ENCODE measurements around the gene DLK2. TPM values are rescaled to one million over a fixed set of nuclear protein-coding genes. Genes with fewer than 3 reads are reported as not detected.
"Not testable (repeated sequence)": the region's sequence is repeated elsewhere in the genome, so short reads cannot be mapped to it uniquely, and the experiment has no call there.

DLK2 gene
- total RNA-seq, 1 donor from 2014 or later = 2.5 TPM

DNA sequence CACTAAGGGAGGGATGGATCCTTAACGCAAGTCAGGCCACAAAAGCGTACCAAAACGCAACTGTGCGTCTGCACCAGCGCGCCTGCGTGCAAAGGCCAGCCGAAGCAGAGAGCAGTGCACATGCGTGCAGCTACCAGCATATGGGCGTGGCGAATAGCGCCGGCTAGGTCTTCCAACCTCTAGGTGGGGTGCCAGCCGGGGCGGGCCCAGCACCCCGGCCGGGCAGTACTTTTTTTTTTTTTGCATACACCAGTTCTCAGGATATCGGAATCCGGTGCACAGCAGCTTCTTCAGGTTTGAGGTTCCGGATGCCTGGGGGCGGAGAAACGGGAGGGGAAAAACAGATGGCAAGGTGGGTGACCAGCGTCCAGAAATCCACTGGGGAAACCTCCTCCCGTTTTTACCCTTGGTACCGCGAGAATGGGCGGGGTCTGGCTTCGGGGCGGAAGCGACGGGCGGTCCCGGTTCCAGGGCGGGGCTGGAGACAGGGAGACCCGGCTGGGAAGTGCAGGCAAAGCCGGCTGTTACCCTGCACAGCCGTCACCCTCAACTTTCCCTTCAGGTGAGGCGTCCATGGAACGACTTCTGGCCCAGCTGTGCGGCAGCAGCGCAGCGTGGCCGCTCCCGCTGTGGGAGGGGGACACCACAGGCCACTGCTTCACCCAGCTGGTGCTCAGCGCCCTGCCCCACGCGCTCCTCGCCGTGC lies 27.8 kb downstream of the DLK2 start, which contains the start of gene ABCC10:
ABCC10 (plus strand) TSS at position 136 of the 706 bp plus-strand sequence; CDS start at position 574, 438 bp downstream.
- Mint-ChIP-seq H3K9me3 (no peaks in the 10 kb centered on the region), H3K27me3 (ENCODE audit: low read depth) (no peaks in the 10 kb centered on the region), H3K36me3 (ENCODE audit: low read depth) (peaks cover 12% of the 10 kb centered on the region), H3K4me1 (ENCODE audit: low read depth) (peaks cover 19% of the 10 kb centered on the region), H3K27ac (peak within 1 kb of the TSS; percentile 93), H3K4me3 (ENCODE audit: low read depth) (peak within 1 kb of the TSS; percentile 91)
- DNase-seq (ENCODE audit: low spot score) = peak; percentile 93
- intact Hi-C loops (cut with micrococcal nuclease) = loop anchor here (5.0 kb wide), 2 partner anchors 45 to 500 kb away; partner anchors contain the start of gene CNPY3

GRCh38 chr6:43426928-43427405 lies 28.4 kb downstream of the DLK2 start:
- peaks cover 19% of the 10 kb centered on the region for H3K4me1 Mint-ChIP-seq (ENCODE audit: low read depth)
- no peaks in the 10 kb centered on the region for H3K27me3 Mint-ChIP-seq (ENCODE audit: low read depth)
- no peak for DNase-seq (ENCODE audit: low spot score)
- H3K27ac Mint-ChIP-seq = peak overlapping the region; percentile 93
- H3K4me3 Mint-ChIP-seq (ENCODE audit: low read depth) = peak overlapping the region; percentile 91
- peaks cover 9% of the 10 kb centered on the region for H3K36me3 Mint-ChIP-seq (ENCODE audit: low read depth)
- intact Hi-C loops (cut with micrococcal nuclease) = loop anchor here (5.0 kb wide), 2 partner anchors 45 to 500 kb away; partner anchors contain the start of gene CNPY3
- H3K9me3 Mint-ChIP-seq = no peaks in the 10 kb centered on the region

DNA sequence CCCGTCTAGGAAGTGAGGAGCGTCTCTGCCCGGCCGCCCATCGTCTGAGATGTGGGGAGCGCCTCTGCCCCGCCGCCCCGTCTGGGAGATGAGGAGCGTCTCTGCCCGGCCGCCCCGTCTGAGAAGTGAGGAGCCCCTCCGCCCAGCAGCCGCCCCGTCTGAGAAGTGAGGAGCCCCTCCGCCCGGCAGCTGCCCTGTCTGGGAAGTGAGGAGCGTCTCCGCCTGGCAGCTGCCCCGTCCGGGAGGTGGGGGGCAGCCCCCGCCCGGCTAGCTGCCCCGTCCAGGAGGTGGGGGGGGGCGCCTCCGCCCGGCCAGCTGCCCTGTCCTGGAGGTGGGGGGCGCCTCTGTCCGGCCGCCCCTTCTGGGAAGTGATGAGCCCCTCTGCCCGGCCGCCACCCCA lies 30.3 kb downstream of the DLK2 start:
- intact Hi-C loops (cut with micrococcal nuclease) = loop anchor here (5.0 kb wide), 2 partner anchors 43 to 498 kb away; partner anchors contain the start of gene CNPY3
- not testable (repeated sequence) for H3K27ac Mint-ChIP-seq; H3K9me3 Mint-ChIP-seq; DNase-seq (ENCODE audit: low spot score); H3K4me3 Mint-ChIP-seq (ENCODE audit: low read depth); H3K36me3 Mint-ChIP-seq (ENCODE audit: low read depth); H3K27me3 Mint-ChIP-seq (ENCODE audit: low read depth)
- H3K4me1 Mint-ChIP-seq (ENCODE audit: low read depth) = peaks cover 17% of the 10 kb centered on the region

GRCh38 chr6:43421831-43422230 lies 33.5 kb downstream of the DLK2 start:
- no peak for DNase-seq (ENCODE audit: low spot score)
- peaks cover 7% of the 10 kb centered on the region for H3K27me3 Mint-ChIP-seq (ENCODE audit: low read depth)
- intact Hi-C loops (cut with micrococcal nuclease) = no loop called here
- H3K9me3 Mint-ChIP-seq = no peaks in the 10 kb centered on the region
- no peaks in the 10 kb centered on the region for H3K36me3 Mint-ChIP-seq (ENCODE audit: low read depth)
- no peaks in the 10 kb centered on the region for H3K4me1 Mint-ChIP-seq (ENCODE audit: low read depth)
- no peak overlapping the region for H3K27ac Mint-ChIP-seq
- no peak overlapping the region for H3K4me3 Mint-ChIP-seq (ENCODE audit: low read depth)

DNA sequence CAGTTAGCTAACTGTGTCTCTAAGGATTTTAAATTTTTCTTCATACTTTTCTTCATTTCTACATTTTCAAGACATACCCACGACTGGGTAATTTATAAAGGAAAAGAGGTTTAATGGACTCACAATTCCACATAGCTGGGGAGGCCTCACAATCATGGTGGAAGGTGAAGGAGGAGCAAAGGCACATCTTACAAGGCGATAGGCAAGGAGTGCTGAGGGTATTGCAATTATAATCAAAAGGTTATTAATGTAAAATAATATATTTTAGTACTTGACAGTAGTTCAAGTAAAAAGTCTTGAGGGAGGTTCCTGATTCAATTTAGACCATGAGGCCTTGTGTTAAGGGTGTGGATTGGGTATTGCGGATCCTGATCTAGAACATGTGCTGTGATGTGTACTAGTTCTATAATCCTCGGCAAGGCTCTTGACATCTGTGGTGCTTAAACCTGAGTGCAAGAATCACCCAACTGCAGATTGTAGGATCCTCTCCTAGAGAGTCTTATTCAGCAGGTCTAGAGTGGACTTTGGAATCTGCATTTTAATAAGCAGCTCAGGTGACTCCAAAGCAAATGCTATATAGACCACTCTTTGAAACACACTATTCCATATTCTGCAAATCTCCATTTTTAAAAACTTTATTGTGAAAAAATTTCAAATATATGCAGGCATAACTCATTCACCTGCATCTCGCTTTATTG lies 35.2 kb downstream of the DLK2 start:
- Mint-ChIP-seq H3K36me3 (ENCODE audit: low read depth) (no peaks in the 10 kb centered on the region), H3K4me1 (ENCODE audit: low read depth) (no peaks in the 10 kb centered on the region), H3K27me3 (ENCODE audit: low read depth) (peaks cover 11% of the 10 kb centered on the region), H3K27ac (no peak overlapping the region), H3K4me3 (ENCODE audit: low read depth) (no peak overlapping the region), H3K9me3 (no peaks in the 10 kb centered on the region)
- DNase-seq (ENCODE audit: low spot score) = no peak
- intact Hi-C loops (cut with micrococcal nuclease) = no loop called here

DNA sequence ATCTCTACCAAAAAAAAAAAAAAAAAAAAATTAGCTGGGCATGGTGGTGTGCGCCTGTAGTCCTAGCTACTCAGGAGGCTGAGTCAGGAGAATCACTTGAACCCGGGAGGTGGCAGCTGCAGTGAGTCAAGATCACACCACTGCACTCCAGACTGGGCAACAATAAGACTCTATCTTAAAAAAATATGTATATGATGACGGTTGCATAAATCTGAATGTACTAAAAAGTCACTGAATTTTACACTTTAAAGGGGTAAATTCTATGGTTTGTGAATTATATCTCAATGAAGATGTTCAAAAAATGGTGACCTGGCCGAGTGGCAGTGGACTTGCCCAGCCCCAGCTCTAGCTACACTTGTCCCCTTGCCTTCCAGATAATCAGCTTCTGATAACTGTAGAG lies 38.4 kb downstream of the DLK2 start:
- no peaks in the 10 kb centered on the region for H3K9me3 Mint-ChIP-seq
- intact Hi-C loops (cut with micrococcal nuclease) = no loop called here
- no peaks in the 10 kb centered on the region for H3K4me1 Mint-ChIP-seq (ENCODE audit: low read depth)
- H3K27me3 Mint-ChIP-seq (ENCODE audit: low read depth) = peaks cover 11% of the 10 kb centered on the region
- H3K4me3 Mint-ChIP-seq (ENCODE audit: low read depth) = no peak overlapping the region
- DNase-seq (ENCODE audit: low spot score) = no peak
- no peaks in the 10 kb centered on the region for H3K36me3 Mint-ChIP-seq (ENCODE audit: low read depth)
- H3K27ac Mint-ChIP-seq = no peak overlapping the region

GRCh38 chr6:43415275-43415674 lies 40.1 kb downstream of the DLK2 start:
- H3K4me3 Mint-ChIP-seq (ENCODE audit: low read depth); DNase-seq (ENCODE audit: low spot score); H3K27ac Mint-ChIP-seq; H3K4me1 Mint-ChIP-seq (ENCODE audit: low read depth); H3K9me3 Mint-ChIP-seq; intact Hi-C loops (cut with micrococcal nuclease); H3K36me3 Mint-ChIP-seq (ENCODE audit: low read depth): not testable (repeated sequence)
- peaks cover 15% of the 10 kb centered on the region for H3K27me3 Mint-ChIP-seq (ENCODE audit: low read depth)

GRCh38 chr6:43413002-43413401 lies 42.3 kb downstream of the DLK2 start:
- H3K4me1 Mint-ChIP-seq (ENCODE audit: low read depth) = no peaks in the 10 kb centered on the region

GRCh38 chr6:43412541-43412940 lies 42.8 kb downstream of the DLK2 start:
- Mint-ChIP-seq H3K27ac (no peak overlapping the region), H3K4me1 (ENCODE audit: low read depth) (no peaks in the 10 kb centered on the region), H3K9me3 (peaks cover 3% of the 10 kb centered on the region), H3K4me3 (ENCODE audit: low read depth) (no peak overlapping the region), H3K27me3 (ENCODE audit: low read depth) (peaks cover 17% of the 10 kb centered on the region), H3K36me3 (ENCODE audit: low read depth) (no peaks in the 10 kb centered on the region)
- intact Hi-C loops (cut with micrococcal nuclease) = no loop called here
- no peak for DNase-seq (ENCODE audit: low spot score)

More at GRCh38 chr6:43413002-43413401, 42.3 kb downstream of the DLK2 start:
- intact Hi-C loops (cut with micrococcal nuclease) = no loop called here
- H3K9me3 Mint-ChIP-seq = peaks cover 3% of the 10 kb centered on the region
- H3K4me3 Mint-ChIP-seq (ENCODE audit: low read depth) = no peak overlapping the region
- no peaks in the 10 kb centered on the region for H3K36me3 Mint-ChIP-seq (ENCODE audit: low read depth)
- H3K27ac Mint-ChIP-seq = no peak overlapping the region
- H3K27me3 Mint-ChIP-seq (ENCODE audit: low read depth) = peaks cover 18% of the 10 kb centered on the region
- DNase-seq (ENCODE audit: low spot score) = no peak

- intact Hi-C loops (cut with micrococcal nuclease); H3K36me3 Mint-ChIP-seq (ENCODE audit: low read depth); H3K4me1 Mint-ChIP-seq (ENCODE audit: low read depth); H3K27ac Mint-ChIP-seq; H3K4me3 Mint-ChIP-seq (ENCODE audit: low read depth); H3K9me3 Mint-ChIP-seq; DNase-seq (ENCODE audit: low spot score): not testable (repeated sequence)
- H3K27me3 Mint-ChIP-seq (ENCODE audit: low read depth) = peaks cover 20% of the 10 kb centered on the region
These were observed 44.6 kb downstream of the DLK2 start for GRCh38 chr6:43410776-43411175.

DNA sequence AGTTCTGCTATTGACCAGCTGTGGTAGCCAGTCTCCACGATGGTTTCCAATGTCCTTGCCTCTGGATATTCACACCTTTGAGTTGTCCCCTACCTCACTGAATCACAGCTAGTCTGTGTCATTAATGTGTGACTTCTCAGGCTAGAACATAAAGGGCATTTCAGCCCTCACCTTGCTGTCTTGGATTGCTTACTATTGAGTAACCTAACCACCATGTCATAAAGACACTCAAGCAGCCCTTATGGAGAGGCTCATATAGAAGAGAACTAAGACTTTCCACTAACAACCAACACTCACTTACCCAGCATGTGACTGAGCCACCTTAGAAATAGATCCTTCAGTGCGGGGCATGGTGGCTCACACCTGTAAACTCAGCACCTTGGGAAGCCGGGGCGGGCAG lies 47.1 kb downstream of the DLK2 start:
- no peak overlapping the region for H3K27ac Mint-ChIP-seq
- no peak overlapping the region for H3K4me3 Mint-ChIP-seq (ENCODE audit: low read depth)
- intact Hi-C loops (cut with micrococcal nuclease) = no loop called here
- H3K9me3 Mint-ChIP-seq = peaks cover 3% of the 10 kb centered on the region
- peaks cover 40% of the 10 kb centered on the region for H3K27me3 Mint-ChIP-seq (ENCODE audit: low read depth)
- no peaks in the 10 kb centered on the region for H3K36me3 Mint-ChIP-seq (ENCODE audit: low read depth)
- no peaks in the 10 kb centered on the region for H3K4me1 Mint-ChIP-seq (ENCODE audit: low read depth)
- DNase-seq (ENCODE audit: low spot score) = no peak

DNA sequence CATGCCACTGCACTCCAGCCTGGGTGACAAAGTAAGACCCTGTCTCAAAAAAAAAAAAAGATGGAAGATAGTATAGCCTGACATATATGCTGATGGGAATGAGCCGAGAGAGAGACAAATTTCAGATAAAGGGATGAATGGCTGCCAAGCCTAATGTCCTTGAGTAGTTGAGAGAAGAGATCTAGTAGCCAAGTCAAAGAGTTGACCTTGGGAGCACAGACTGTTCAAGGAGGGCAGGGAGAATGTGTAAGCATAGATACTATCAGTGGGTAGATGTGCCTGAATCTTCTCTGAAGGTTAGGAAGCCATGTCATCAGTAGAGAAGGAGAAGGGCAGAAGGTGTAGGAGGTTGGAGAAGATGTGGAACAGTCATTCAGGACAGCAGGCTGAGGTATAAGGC lies 48.1 kb downstream of the DLK2 start:
- intact Hi-C loops (cut with micrococcal nuclease) = no loop called here
- Mint-ChIP-seq H3K9me3 (peaks cover 3% of the 10 kb centered on the region), H3K27me3 (ENCODE audit: low read depth) (peaks cover 45% of the 10 kb centered on the region), H3K27ac (no peak overlapping the region), H3K36me3 (ENCODE audit: low read depth) (no peaks in the 10 kb centered on the region), H3K4me3 (ENCODE audit: low read depth) (no peak overlapping the region), H3K4me1 (ENCODE audit: low read depth) (no peaks in the 10 kb centered on the region)
- no peak for DNase-seq (ENCODE audit: low spot score)

- intact Hi-C loops (cut with micrococcal nuclease) = no loop called here
- Mint-ChIP-seq H3K27me3 (ENCODE audit: low read depth) (peaks cover 46% of the 10 kb centered on the region), H3K4me3 (ENCODE audit: low read depth) (no peak overlapping the region), H3K9me3 (no peaks in the 10 kb centered on the region), H3K4me1 (ENCODE audit: low read depth) (no peaks in the 10 kb centered on the region), H3K36me3 (ENCODE audit: low read depth) (no peaks in the 10 kb centered on the region), H3K27ac (no peak overlapping the region)
- DNase-seq (ENCODE audit: low spot score) = no peak
These were observed 50.0 kb downstream of the DLK2 start for GRCh38 chr6:43405354-43405753.

Measured in activated T-helper 2 cell treated with anti-CD3 and anti-CD28 coated beads, Interferon-gamma antibody, Interleukin-2, Interleukin-4, amounts not matched to agents 10 μg/mL and 5 μg/mL and 100 μg/mL, durations not matched to agents 14 hours and 24 hours and 36 hours (primary cell).